Kidney glomerular epithelial cell (primary cell): Measurements from ENCODE around the gene ARHGEF33.

Experiments
- DNase-seq: peaks from one replicate; lab custom pipeline; 2025; lab: John Stamatoyannopoulos, UW

ARHGEF33 gene

DNA sequence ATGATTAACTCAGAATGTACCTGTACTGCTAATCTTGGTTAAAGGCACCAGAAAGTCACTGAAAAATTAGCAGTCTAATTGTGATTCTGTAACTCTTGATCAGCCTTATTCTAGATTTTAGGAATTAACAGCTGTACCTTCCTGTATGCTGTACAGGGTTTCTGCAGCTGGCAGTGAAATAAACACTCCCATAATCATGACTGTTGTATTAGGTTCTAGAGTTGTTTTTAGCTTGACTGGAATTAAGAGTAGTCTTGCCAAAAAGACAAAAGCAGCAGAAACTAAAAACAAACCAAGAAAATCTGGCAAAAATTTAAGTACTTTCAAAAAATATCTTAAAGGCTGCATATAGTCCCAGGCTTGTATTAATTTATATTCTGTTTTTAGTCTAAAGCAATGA, 127.7 kb downstream of the ARHGEF33 start:
- no peak for DNase-seq

DNA sequence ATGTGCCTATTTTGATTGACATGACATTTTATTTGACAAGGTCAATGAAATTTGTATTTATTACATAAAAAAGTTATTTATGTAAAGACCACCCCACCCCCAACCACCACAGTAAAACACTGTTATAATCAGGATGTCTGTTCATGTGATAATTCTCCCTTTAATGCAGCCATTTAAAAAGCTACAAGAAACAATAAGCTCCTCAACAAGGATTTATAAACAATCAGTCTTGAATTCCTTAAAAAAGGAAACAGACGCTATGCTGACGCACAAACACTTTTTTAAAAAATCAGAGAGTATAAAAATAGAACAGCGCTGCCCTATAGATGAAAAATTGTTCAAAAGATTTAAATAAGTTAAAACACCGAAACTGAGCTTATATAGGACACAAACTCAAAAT, 129.0 kb downstream of the ARHGEF33 start:
- DNase-seq = no peak

GRCh38 chr2:39020383-39020782, 130.7 kb downstream of the ARHGEF33 start:
- no peak for DNase-seq

DNA sequence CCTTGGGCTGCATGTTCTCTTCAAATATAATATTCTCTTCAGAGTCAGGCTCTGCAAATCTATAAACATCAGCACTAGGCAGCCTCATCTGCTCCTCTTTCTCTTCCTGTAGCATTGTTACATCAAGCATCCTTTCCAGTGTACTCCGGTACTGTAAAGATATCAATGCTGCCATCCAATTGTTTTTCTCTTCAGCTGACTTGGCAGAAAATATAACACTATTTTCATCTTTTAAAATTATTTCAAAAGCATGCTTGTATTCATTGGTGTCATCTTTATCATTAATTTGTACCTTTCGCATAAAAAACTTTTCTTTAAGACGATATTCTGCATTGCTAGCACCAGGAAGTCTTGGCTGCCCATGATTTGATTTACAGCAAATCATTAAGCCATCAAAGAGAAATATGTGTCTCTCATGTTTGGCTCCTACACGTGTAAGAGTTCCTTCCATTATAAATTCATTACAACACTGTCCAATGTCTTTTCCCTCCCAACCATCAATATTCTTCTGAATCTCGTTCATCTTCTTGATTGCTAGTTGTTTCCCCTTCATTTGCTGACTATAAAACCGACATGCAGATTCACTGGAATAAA, 133.1 kb downstream of the ARHGEF33 start:
- DNase-seq = no peak

GRCh38 chr2:39023649-39024048, 134.0 kb downstream of the ARHGEF33 start:
- DNase-seq = no peak

DNA sequence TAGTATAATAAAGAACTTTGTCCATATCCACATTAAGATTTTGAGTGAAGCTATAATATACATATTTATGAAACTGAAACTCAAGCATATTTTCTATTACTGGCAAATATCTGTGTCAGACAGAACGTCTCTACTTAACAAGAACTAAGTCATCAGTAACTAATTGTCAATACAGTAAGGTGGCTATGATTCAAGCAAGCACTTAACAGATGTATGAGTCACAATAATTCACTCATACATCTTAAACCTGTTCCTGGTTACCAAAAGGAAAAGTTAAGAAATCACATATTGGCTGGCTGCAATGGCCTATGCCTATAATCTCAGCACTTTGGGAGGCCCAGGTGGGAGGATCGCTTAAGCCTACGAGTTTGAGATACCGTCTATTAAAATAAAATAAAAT, 135.2 kb downstream of the ARHGEF33 start:
- DNase-seq = no peak
